NAMALWA (cell line): ENCODE data around the gene CASP10.
"Not testable (repeated sequence)": the region's sequence is repeated elsewhere in the genome, so short reads cannot be mapped to it uniquely, and the experiment has no call there.

ENCODE experiments used
- DNase-seq: peaks from one replicate; pipeline ENCODE4 v3.0.0-alpha.2; 2015; ENCODE audit warnings: low spot score

Gene CASP10

DNA sequence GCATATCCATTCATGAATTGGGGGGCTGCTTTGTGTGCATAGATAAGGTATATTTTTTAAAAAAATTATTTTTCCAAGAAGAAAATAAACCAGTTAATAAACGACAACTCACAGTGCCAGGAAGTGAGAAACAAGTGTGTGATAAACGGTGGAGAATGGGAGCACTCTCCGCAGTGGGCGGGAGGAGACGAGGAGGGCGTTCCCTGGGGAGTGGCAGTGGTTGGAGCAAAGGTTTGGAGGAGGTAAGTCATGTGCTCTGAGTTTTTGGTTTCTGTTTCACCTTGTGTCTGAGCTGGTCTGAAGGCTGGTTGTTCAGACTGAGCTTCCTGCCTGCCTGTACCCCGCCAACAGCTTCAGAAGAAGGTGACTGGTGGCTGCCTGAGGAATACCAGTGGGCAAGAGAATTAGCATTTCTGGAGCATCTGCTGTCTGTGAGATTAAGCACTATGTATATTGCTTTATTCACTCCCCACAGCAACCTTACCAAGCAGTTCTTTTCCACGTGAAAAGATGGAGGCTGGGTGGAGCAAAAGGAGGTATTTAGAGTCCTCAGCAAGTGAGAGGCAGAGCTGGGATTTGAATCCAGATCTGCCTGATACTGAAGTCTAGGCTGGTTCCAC lies 50.4 kb downstream of the CASP10 start:
- DNase-seq = peak; percentile 96

DNA sequence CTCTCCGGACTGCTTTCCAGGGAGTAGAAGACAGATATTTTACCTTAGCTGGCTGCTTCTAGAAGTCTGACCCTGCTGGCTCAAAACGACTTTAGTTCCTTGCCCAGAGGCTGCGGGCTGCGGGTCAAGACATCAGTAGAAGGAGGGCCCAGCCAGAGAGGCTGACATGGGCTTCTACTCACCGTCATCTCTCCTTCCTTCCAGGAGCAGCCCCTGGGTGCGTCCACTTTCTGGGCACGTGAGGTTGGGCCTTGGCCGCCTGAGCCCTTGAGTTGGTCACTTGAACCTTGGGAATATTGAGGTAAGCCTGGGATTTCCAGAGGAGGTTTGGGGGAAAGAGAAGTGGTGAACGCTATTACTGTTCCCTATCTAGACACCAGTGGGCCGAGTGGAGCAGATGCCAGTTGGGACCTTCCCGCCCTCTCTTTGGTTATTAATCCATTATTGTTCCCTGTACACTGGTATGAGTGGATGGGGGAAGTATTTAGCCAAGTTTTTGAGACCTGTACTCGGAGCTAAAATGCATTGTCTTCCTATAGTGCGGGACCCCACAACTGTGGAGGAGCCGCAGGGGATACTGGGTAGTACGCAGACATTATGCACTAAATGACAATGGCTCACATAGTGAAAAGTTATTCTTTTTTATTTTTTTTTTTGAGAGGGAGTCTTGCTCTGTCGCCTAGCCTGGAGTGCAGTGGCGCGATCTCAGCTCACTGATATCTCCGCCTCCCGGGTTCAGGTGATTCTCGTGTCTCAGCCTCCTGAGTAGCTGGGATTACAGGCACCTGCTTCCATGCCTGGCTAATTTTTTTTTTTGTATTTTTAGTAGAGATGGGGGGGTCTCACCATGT lies 51.1 kb downstream of the CASP10 start:
- DNase-seq = no peak

DNA sequence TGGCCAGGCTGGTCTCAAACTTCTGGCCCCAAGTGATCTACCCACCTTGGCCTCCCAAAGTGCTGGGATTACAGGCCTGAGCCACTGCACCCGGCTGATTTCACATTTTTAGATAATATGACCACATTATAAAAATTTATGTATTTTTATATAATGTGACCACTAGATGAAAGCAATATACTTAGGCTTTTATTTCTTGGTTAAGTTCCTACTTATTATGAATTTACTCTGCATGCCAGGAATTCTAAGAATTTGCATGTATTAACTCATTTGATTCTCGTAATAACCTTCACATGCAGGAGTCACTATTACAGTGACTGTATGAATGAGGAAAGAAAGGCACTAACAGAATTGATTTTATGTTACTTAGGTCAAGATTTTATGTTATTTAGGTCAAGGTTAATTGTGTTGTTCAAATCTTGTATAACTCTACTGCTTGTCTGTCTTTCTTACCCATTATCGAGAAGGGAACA lies 51.8 kb downstream of the CASP10 start:
- DNase-seq = no peak

DNA sequence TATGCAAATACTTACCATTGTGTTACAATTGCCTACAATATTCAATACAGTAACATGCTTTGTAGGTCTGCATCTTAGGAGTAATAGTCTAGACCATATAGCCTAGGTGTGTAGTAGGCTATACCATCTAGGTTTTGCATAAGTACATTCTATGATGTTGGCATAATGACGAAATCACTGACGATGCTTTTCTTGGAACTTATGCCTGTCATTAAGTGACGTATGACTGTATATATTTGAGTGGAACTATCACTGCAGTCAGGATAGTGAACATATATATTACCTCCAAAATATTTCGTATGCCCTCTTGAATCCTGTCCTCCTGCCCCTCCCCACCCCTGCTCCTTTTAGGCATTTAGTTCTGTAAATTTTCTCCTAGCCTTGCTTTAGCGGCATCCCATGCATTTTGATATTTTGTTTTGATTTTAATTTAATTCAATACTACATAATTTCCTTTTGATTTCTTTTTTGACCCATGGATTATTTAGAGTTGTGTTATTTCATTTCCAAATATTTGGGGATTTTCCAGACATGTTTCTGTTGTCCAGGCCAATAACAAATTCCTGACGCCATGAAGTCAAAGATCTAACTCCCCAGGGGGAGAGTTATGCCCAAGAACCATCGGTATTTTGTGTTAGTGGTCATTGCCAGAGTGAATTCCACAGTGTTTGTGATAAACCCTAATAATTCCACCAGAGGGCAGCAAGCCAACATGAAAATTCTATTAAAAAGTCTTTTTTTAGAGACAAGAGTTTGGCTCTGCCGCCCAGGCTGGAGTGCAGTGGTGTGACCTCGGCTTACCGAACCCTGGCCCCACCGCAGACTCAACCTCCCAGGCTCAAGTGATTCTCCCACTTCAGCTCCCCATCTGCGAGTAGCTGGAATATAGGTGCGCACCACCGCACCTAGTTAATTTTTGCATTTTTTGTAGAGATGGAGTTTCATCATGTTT lies 53.2 kb downstream of the CASP10 start:
- DNase-seq = peak; percentile 87

DNA sequence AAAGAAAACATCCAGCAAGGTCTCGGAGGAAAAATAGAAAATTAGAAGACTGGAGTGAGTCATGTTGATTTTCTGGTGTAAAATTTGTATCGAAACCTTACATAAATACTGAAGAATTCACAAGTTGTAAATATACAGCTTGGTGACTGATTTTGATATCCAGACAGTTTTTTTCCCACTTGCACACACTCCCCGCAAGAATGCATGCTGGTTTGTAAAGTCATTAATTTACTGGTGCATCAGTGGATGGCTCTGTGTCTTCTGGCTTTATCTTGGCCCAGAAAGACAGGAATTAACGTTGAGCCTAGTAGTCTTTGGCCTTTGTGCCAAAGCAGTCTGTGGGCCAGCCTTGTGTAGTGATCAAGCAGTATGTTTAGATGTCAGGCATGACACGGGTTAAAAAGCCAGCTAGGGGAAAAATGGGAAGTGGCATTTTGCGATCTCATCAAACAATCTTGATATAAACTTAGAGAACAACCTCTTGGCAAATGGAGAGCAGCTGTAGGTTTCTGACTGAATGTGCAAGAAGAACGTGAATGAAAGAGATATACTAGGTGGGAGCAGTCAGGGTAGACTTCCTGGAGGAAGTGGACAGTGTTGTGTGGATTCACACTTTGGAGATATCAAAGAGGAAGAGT lies 54.7 kb downstream of the CASP10 start:
- no peak for DNase-seq

DNA sequence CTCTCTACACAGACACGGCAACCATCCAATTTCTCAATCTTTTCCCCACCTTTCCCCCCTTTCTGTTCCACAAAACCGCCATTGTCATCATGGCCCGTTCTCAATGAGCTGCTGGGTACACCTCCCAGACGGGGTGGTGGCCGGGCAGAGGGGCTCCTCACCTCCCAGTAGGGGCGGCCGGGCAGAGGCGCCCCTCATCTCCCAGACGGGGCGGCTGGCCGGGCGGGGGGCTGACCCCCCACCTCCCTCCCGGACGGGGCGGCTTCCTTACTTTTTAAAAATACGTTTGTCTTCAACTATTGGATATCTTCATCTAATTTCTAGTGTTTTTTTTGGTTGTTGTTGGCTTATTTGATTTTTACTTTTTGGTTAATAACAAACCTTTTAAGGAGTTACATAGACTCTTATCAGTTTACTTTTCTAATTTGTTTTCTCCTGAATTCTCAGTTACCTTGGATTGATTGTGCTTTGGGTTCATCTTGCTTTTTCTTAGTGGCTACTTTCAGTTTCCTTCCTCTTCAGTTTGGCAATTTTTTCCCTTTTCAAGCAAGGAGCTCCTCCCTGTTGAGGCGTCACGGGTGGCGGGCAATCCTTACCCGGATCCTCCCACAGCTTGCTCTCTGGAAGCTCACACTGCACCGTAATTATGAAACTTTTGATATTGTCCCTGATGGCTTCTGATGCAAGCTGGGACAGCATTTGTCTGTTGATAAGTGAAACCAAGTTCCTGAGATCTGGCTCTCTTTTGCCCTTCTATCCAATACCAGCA lies 56.4 kb downstream of the CASP10 start:
- DNase-seq = not testable (repeated sequence)

DNA sequence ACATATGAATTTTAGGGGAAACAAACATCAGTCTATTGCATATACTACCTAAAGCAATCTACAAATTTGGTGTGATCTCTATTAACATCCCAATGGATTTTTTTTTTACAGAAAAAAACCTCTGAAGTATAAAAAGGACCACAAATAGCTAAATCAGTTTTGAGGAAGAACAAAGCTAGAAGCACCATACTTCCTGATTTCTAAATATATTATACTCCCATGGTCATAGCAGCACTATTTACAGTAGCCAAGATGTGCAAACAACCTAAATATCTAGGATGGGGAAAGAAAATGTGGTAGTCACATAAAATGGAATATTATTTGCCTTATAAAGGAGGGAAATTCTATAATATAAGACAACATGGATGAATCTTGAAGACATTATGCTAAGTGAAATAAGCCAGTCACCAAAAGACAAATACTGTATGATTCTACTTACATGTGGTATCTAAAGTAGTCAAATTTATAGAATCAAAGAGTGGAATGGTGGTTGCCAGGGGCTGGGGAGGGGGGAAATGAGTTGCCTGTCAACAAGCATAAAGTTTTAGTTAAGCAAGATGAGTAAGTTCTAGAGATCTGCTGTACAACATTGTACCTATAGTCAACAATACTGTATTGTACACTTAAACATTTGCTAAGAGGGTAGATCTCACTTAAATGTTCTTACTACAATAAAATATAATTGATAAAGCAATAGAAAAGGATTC lies 59.8 kb downstream of the CASP10 start:
- DNase-seq = no peak

DNA sequence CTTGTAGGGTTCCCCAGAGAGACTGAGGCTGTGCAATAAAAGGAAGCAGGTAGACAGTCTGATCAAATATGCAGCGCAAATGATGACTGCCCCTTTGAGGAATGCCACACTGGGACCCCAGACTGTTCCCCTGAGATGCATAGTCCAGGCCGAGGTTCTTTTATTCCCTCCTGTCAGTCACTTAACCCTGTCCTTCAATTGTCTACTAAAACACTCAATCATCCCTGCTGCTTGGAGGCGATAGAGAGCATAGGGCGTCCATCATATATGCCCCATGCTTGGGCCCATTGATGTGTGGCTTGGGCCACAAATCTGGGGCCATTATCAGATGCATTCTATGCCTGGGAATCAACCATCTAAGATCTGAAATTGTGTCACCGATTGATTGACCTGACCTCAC lies 61.9 kb downstream of the CASP10 start:
- no peak for DNase-seq

DNA sequence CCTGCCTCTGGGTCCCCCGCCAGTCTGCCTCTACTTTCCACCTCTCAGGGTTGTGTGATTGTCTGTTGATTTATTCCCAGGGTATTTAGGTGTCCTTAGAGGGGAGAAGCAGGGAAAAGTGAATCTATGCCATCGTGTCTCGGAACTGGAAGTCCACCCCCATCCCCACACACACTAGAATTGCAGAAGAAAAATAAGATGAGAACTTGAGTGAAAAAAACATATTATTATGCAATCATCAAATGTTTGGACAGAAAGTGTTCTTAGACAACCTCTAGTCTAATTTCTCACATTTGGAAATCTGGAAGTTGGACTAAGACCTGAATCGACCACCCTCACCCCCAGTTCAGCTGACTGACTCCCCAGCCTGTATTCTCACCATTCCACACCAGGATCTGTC lies 63.3 kb downstream of the CASP10 start:
- DNase-seq = no peak

DNA sequence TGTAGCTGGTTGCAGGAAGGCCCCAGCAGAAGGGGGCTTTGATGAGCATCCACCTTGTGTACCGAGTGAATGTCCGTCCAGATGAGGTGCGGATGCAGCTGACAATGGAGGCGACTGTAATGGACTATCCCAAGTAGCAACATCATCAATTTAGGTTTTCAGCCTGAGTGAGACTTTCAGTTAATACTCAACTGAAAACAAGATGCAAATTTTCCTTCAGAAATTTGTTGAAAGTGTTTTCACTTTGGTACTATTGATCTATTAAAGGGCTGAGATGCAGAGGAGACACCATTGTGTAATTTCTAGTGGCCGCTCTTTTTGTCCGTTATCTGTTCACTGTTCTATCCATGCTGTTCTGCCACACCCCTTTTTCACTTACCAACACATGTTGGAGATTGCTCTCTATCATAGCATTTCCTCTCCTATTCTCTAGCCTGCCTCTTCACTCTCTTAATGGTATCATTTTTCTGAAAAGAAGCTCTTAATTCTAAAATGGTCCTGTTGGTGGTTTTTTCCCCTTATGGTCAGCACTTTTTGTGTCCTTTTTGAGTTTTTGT lies 65.4 kb downstream of the CASP10 start:
- DNase-seq = no peak

DNA sequence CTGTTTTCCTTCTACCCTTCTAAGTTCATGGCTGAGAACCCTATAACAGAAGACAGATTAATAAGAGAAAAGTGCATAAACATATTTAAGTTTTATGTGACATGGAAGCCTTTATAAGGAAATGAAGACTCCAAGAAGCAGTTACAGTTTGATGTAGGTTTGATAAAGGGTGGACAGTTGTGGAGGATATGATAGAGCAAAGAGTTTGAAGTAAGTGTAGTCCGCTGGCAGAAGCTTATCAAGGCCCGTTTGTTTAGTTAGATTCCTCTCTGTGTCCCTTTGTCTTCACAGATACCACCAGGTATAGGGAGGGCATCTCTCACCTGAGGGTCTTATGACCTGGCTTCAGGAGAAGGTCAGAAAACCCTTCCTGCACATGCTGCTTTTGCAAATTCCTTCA lies 66.9 kb downstream of the CASP10 start:
- DNase-seq = no peak

DNA sequence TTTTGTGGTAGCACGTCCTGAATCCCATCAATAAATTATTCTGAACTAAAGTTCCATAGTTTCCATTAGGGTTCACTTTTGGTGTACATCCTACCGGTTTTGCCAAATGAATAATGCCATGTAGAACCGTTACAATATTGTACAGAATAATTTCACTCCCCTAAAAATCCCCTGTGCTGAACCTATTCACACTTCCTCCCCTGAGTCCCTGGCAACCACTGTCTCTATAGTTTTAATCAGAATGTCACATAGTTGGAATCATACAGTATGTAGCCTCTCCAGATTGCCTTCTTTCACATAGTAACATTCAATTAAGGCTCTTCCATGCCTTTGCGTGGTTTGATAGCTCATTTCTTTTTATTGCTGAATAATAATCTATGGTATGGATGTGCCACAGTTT lies 67.8 kb downstream of the CASP10 start:
- no peak for DNase-seq

DNA sequence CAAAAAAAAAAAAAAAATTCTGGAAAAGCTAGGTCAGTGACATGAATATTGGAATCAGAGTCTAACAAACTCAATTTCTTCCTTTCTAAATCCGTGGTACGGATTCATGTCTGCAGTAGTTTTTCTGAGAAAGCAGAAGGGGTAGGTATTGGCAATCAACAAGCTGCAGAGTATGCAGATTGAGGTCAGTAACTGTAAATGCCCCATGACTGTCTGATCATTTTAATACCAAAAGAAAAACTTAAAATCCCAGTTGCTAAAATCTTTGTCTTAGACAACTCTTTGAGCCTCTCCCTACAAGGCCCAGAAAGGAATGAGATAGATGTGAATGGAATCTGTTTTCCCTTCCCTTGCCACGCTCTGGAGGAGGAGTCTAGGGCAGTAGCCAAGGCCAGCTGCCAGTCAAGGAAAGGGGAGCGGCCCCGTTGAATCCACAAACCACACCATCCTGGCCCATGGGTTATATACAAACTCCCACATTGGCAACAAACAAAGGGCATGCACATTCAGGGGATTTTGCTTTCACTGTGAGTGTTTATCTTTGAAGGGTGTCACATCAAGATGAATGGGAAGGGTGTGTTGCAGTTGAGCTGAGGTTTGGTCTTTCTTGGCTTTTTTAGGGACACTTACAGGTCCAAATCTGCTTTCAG lies 71.3 kb downstream of the CASP10 start:
- no peak for DNase-seq

DNA sequence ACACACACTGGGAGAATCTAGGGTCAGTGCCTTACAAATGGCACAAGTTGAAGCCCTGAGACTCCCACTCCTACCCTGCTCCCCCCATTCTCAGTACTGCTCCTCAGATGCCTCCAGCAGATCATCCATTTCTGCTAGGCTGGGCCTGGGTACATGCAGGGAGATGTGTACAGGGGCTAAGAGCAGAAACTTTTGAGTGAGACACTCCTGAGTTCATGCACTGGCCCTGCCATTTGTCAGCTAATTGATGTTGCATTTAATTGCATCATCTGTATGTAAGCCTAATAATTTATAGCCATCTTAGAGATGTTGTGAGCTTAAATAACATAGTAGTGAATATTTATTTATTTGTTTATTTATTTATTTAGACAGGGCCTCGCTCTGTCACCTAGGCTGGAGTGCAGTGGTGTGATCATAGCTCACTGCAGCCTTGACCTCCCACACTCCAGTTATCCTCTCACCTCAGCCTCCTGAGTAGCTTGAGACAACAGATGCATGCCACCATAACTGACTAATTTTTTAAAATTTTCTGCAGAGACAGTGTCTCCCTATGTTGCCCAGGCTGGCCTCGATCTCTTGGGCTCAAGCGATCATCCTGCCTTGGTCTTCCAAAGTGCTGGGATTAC lies 72.6 kb downstream of the CASP10 start:
- DNase-seq = peak; percentile 9

DNA sequence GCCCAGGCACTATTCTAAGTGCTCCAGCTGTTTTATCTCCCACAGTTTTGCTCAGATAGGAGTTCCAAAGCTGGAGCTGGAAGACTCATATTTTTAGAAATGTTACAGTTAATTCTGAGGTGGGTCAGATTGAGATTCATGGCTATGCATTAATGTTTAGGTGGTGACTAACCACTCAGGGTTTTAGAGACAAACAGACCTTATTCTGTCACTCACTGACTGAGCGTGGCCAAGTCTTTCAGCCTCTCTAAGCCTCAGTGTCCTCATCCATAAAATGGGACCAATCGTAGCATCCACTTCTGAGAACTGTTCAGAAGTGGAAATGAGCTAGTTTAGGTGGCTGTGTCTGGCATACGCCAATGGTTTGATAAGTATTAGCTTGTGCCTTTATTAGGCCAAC lies 73.1 kb downstream of the CASP10 start:
- DNase-seq = no peak

DNA sequence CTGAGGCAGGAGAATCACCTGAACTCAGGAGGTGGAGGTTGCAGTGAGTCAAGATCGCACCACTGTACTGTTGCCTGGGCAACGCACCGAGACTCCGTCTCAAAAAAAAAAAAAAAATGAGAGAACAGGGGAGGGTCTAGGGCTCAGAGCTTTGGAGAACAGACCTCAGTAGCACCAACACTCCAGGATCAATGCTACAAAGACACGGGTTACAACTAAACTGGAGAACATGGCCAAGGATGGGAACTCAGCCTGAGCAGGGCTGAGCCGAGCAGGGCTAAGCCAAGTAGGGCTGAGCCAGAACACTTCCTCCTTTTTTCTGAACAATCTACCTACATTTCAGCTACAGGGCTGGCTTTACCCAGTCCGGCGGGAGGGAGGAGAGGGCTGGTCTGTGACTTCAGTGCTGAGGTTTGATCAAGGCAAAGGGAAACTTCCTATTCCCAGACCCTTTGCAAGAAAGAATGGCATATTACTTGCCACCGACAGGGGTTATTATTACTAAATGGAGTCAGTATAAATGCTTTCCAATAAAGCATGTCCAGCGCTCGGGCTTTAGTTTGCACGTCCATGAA lies 74.5 kb downstream of the CASP10 start:
- DNase-seq = peak; percentile 68

DNA sequence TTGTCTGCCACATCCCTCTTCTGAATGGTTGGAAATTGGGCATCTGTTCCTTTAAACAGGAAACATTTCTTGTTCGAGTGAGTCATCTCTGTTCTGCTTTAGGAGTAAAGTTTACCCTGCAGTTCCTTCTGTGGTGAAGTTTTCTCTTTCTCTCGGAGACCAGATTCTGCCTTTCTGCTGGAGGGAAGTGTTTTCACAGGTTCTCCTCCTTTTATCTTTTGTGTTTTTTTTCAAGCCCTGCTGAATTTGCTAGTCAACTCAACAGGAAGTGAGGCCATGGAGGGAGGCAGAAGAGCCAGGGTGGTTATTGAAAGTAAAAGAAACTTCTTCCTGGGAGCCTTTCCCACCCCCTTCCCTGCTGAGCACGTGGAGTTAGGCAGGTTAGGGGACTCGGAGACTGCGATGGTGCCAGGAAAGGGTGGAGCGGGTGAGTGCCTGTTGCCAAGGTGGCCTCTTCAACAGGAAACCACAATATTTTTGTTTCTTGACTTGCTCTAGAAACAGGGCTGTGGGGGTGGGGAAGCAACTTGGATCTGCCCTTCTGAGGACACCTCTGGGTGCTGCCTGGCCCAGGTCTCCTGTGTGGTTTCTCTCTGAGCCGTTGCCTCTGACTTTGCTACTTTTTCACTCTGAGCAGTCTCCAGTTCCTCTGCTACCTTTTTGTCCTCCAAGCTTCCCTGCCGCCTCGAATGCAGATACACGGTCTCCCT lies 75.2 kb downstream of the CASP10 start:
- peak; percentile 89 for DNase-seq
